Fibroblast of skin of back (primary cell): ENCODE measurements around the gene PPP1R14D. TPM values are rescaled to one million over a fixed set of nuclear protein-coding genes. Genes with fewer than 3 reads are reported as not detected.
"Not testable (repeated sequence)": the region's sequence is repeated elsewhere in the genome, so short reads cannot be mapped to it uniquely, and the experiment has no call there.

Experiments
- DNase-seq: peaks from one replicate; pipeline ENCODE4 v3.0.0-alpha.2; 2013
- polyA plus RNA-seq, 2 experiments: library from polyadenylated mRNA; unstranded; fragments of 120-200 nt; gene quantifications; one replicate each; pipeline ENCODE4 v1.2.1, GENCODE V29; 2013; ENCODE audit not compliant: insufficient read length in 2 of 2

Gene PPP1R14D
- not detected for polyA plus RNA-seq (2013, experiment 1 of 2; ENCODE audit: insufficient read length)
- polyA plus RNA-seq (2013, experiment 2 of 2; ENCODE audit: insufficient read length), result not detected

- DNase-seq, result no peak
Observed at GRCh38 chr15:40828447-40829036, at the start of gene PPP1R14D. PPP1R14D (minus strand) TSS chr15:40828708; CDS start chr15:40828641, 67 bp downstream.

GRCh38 chr15:40877694-40878093 is 49.2 kb upstream of the PPP1R14D start:
- DNase-seq, result no peak

- DNase-seq, result no peak
Observed at GRCh38 chr15:40875991-40876730, 47.7 kb upstream of the PPP1R14D start.

GRCh38 chr15:40873694-40874561 is 45.4 kb upstream of the PPP1R14D start, which contains the start of gene RHOV:
RHOV (minus strand) TSS chr15:40874234; CDS start chr15:40874139, 95 bp downstream.
- peak; percentile 50 for DNase-seq

- DNase-seq, result no peak
Observed at GRCh38 chr15:40872791-40873693, 44.5 kb upstream of the PPP1R14D start.

- DNase-seq, result no peak
Observed at GRCh38 chr15:40871749-40872617, 43.5 kb upstream of the PPP1R14D start.

- no peak for DNase-seq
Observed at GRCh38 chr15:40870716-40871115, 42.2 kb upstream of the PPP1R14D start.

- no peak for DNase-seq
Observed at GRCh38 chr15:40869686-40870085, 41.2 kb upstream of the PPP1R14D start.

- DNase-seq, result no peak
Observed at GRCh38 chr15:40867199-40867598, 38.7 kb upstream of the PPP1R14D start.

- no peak for DNase-seq
Observed at GRCh38 chr15:40863660-40864270, 35.3 kb upstream of the PPP1R14D start.

- DNase-seq, result not testable (repeated sequence)
Observed at GRCh38 chr15:40861147-40861546, 32.6 kb upstream of the PPP1R14D start.

GRCh38 chr15:40859206-40859851 is 30.8 kb upstream of the PPP1R14D start:
- peak; percentile 66 for DNase-seq

- DNase-seq, result no peak
Observed at GRCh38 chr15:40858706-40859105, 30.2 kb upstream of the PPP1R14D start.

- DNase-seq, result peak; percentile 63
Observed at GRCh38 chr15:40857601-40858341, 29.3 kb upstream of the PPP1R14D start.

GRCh38 chr15:40856746-40857145 is 28.2 kb upstream of the PPP1R14D start:
- no peak for DNase-seq

GRCh38 chr15:40855706-40856234 is 27.3 kb upstream of the PPP1R14D start:
- no peak for DNase-seq

- no peak for DNase-seq
Observed at GRCh38 chr15:40854161-40854560, 25.7 kb upstream of the PPP1R14D start.

GRCh38 chr15:40853241-40853890 is 24.9 kb upstream of the PPP1R14D start:
- DNase-seq, result no peak
